MM.1S (cell line): ENCODE results near the gene BRD4.
"Not testable (repeated sequence)": the region's sequence is repeated elsewhere in the genome, so short reads cannot be mapped to it uniquely, and the experiment has no call there.

Source experiments
- DNase-seq: peaks from one replicate; pipeline ENCODE4 v3.0.0-alpha.2; 2015
- H2AFZ ChIP-seq: fragments of 300-600 bp; sonication (generic); 2 replicates; pipeline ENCODE4 v1.6.0; 2016; ENCODE audit warnings: antibody characterized with exemption, low read length
- H3F3A ChIP-seq: fragments of 300-600 bp; sonication (generic); 2 replicates; pipeline ENCODE4 v1.6.1; 2016; ENCODE audit warnings: mild to moderate bottlenecking, antibody characterized with exemption, low read length, moderate library complexity, mixed read lengths; ENCODE audit not compliant: insufficient read depth
- H3K27ac ChIP-seq: fragments of 300-600 bp; sonication (generic); 2 replicates; pipeline ENCODE4 v1.5.1; 2016; ENCODE audit warnings: mild to moderate bottlenecking, low read length
- H3K27me3 ChIP-seq: fragments of 300-600 bp; sonication (generic); replicated peaks from 2 replicates; pipeline ENCODE4 v1.6.0; 2016; ENCODE audit warnings: low read length; ENCODE audit not compliant: insufficient read depth
- H3K36me3 ChIP-seq: fragments of 300-600 bp; sonication (generic); replicated peaks from 2 replicates; pipeline ENCODE4 v1.6.1; 2016; ENCODE audit warnings: mild to moderate bottlenecking, low read length, mixed read lengths; ENCODE audit not compliant: insufficient read depth
- H3K4me1 ChIP-seq: fragments of 300-600 bp; sonication (generic); 2 replicates; pipeline ENCODE4 v1.6.1; 2016; ENCODE audit warnings: low read length, mixed read lengths
- H3K4me2 ChIP-seq: fragments of 300-600 bp; sonication (generic); 2 replicates; pipeline ENCODE4 v1.6.0; 2016; ENCODE audit warnings: low read depth, low read length
- H3K4me3 ChIP-seq: fragments of 300-600 bp; sonication (generic); 2 replicates; pipeline ENCODE4 v1.5.1; 2016; ENCODE audit warnings: low read length, mixed read lengths
- H3K79me2 ChIP-seq: fragments of 300-600 bp; sonication (generic); 2 replicates; pipeline ENCODE4 v1.6.1; 2016; ENCODE audit warnings: mixed run types, low read length, mixed read lengths
- H3K9ac ChIP-seq: fragments of 300-600 bp; sonication (generic); 2 replicates; pipeline ENCODE4 v1.6.1; 2016; ENCODE audit warnings: low read length, mixed read lengths
- H3K9me2 ChIP-seq: fragments of 300-600 bp; sonication (generic); replicated peaks from 2 replicates; pipeline ENCODE4 v1.6.1; 2016; ENCODE audit warnings: mild to moderate bottlenecking, low read length, mixed read lengths; ENCODE audit not compliant: insufficient read depth
- H3K9me3 ChIP-seq: fragments of 300-600 bp; sonication (generic); replicated peaks from 2 replicates; pipeline ENCODE4 v1.6.1; 2016; ENCODE audit warnings: mild to moderate bottlenecking, low read length, mixed read lengths; ENCODE audit not compliant: insufficient read depth
- H4K20me1 ChIP-seq: fragments of 300-600 bp; sonication (generic); 2 replicates; pipeline ENCODE4 v1.6.1; 2016; ENCODE audit warnings: mild to moderate bottlenecking, low read length, moderate library complexity, mixed read lengths; ENCODE audit not compliant: insufficient read depth
- CTCF ChIP-seq: fragments of 300-600 bp; sonication (generic); IDR thresholded peaks from 2 replicates; pipeline ENCODE4 v1.5.1; 2016; ENCODE audit warnings: antibody characterized with exemption, low read length, mixed read lengths
- EZH2 ChIP-seq: fragments of 300-600 bp; sonication (generic); optimal IDR thresholded peaks from 2 replicates; pipeline ENCODE3; 2017; ENCODE audit warnings: low read depth, mild to moderate bottlenecking, antibody characterized with exemption, low read length, mixed read lengths
- EZH2phosphoT487 ChIP-seq: fragments of 300-600 bp; sonication (generic); IDR thresholded peaks from 2 replicates; pipeline ENCODE4 v1.6.1; 2018; ENCODE audit warnings: antibody characterized with exemption, low read length

BRD4 gene

DNA sequence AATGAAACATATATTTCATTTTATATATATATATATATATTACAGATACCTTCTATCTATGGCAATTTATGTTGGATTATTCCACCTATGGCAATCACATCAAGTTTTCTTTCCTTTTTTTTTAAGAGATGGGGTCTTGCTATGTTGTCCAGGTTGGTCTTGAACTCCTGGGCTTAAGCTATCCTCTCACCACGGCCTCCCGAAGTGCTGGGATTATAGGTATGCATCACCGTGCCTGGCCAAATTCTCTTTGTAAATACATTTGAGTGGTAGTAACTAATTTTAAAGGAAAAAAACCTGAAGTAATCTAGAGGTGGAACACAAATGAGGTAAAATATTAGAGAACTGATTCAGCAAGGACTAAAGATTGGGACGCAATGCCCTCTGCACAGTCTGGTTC is 21.6 kb upstream of the BRD4 start:
- Histone ChIP-seq H3K9me3 (no peaks in the 10 kb centered on the region), H2AFZ (no peak overlapping the region), H3K27me3 (no peaks in the 10 kb centered on the region), H4K20me1 (no peaks in the 10 kb centered on the region), H3K36me3 (peaks cover 9% of the 10 kb centered on the region), H3K4me3 (no peak overlapping the region), H3K9me2 (no peaks in the 10 kb centered on the region), H3K4me2 (no peak overlapping the region), H3F3A (no peaks in the 10 kb centered on the region), H3K27ac (no peak overlapping the region), H3K9ac (no peak overlapping the region), H3K4me1 (no peaks in the 10 kb centered on the region), H3K79me2 (peaks cover 11% of the 10 kb centered on the region)
- DNase-seq, result no peak
- no peak for TF ChIP-seq EZH2
- TF ChIP-seq EZH2phosphoT487, result no peak
- TF ChIP-seq CTCF, result no peak

DNA sequence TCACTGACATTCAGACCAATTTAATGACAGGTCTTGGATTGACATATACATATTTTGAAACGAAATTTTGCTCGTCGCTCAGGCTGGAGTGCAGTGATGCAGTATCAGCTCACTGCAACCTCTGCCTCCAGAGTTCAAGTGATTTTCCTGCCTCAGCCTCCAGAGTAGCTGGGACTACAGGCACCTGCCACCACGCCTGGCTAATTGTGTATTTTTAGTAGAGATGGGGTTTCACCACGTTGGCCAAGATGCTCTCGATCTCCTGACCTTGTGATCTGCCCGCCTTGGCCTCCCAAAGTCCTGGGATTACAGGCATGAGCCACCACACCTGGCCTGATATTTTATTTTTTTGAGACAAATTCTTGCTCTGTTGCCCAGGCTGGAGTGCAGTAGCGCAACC is 20.2 kb upstream of the BRD4 start:
- not testable (repeated sequence) for H3K9me3 ChIP-seq, H3K4me2 ChIP-seq, H3K27ac ChIP-seq, H3K79me2 ChIP-seq, H4K20me1 ChIP-seq, H3K36me3 ChIP-seq, H3K4me3 ChIP-seq, H2AFZ ChIP-seq, H3K9ac ChIP-seq, H3F3A ChIP-seq, H3K4me1 ChIP-seq, H3K27me3 ChIP-seq, H3K9me2 ChIP-seq, DNase-seq

DNA sequence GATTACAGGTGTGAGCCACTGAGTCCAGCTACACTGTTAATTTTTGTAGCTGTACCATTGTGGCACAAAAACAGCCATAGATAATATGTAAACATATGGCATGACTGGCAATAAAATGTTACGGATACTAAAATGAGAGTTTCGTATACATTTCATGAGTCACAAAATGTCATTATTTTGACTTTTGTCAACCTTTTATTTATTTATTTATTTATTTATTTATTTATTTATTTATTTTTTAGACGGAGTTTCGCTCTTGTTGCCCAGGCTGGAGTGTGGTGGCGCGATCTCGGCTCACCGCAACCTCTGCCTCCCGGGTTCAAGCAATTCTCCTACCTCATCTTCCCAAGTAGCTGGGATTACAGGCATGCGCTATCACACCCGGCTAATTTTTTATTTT is 9.0 kb upstream of the BRD4 start:
- H3K4me2 ChIP-seq, H2AFZ ChIP-seq, H3K9me2 ChIP-seq, H3K4me1 ChIP-seq, H3K27ac ChIP-seq, H3K27me3 ChIP-seq, H3F3A ChIP-seq, H3K4me3 ChIP-seq, H4K20me1 ChIP-seq, H3K79me2 ChIP-seq, H3K9me3 ChIP-seq, H3K36me3 ChIP-seq, DNase-seq, H3K9ac ChIP-seq: not testable (repeated sequence)

DNA sequence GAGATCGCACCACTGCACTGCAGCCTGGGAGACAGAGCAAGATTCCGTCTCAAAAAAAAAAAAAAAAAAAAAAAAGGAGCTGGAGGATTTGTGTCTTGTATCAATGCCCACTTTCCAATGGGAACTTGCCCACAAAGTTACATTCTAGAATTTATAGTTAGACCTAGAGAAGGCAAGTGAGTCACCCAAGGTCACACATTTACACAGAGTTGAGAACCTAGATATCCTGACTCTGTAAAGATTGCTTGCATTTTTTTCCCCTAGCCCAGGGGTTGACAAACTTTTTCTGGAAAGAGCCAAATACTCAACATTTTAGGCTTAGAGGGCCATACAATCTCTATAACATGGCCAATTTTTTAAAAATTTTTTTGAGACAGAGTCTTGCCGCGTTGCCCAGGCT is 7.7 kb upstream of the BRD4 start:
- no peak overlapping the region for H3K4me3 ChIP-seq
- H2AFZ ChIP-seq, result no peak overlapping the region
- no peaks in the 10 kb centered on the region for H3K79me2 ChIP-seq
- no peaks in the 10 kb centered on the region for H4K20me1 ChIP-seq
- no peaks in the 10 kb centered on the region for H3K9me3 ChIP-seq
- H3K9ac ChIP-seq, result no peak overlapping the region
- TF ChIP-seq CTCF (no peak), EZH2phosphoT487 (no peak), EZH2 (no peak)
- H3K27me3 ChIP-seq, result no peaks in the 10 kb centered on the region
- no peaks in the 10 kb centered on the region for H3K4me1 ChIP-seq
- H3K4me2 ChIP-seq, result no peak overlapping the region
- H3K9me2 ChIP-seq, result no peaks in the 10 kb centered on the region
- no peaks in the 10 kb centered on the region for H3K36me3 ChIP-seq
- no peak for DNase-seq
- H3K27ac ChIP-seq, result no peak overlapping the region
- H3F3A ChIP-seq, result no peaks in the 10 kb centered on the region
